Stimulated activated CD8-positive, alpha-beta memory T cell treated with anti-CD3 and anti-CD28 coated beads, Interleukin-12 subunit alpha, Interleukin-12 subunit beta, amount 100 ng/mL, for 24 hours (primary cell): ENCODE data around the gene MAZ.
"Not testable (repeated sequence)": the region's sequence is repeated elsewhere in the genome, so short reads cannot be mapped to it uniquely, and the experiment has no call there.

Experiments
- DNase-seq: peaks from one replicate; pipeline ENCODE4 v3.0.0-alpha.2; 2020; ENCODE audit errors: extremely low read depth

Gene MAZ

DNA sequence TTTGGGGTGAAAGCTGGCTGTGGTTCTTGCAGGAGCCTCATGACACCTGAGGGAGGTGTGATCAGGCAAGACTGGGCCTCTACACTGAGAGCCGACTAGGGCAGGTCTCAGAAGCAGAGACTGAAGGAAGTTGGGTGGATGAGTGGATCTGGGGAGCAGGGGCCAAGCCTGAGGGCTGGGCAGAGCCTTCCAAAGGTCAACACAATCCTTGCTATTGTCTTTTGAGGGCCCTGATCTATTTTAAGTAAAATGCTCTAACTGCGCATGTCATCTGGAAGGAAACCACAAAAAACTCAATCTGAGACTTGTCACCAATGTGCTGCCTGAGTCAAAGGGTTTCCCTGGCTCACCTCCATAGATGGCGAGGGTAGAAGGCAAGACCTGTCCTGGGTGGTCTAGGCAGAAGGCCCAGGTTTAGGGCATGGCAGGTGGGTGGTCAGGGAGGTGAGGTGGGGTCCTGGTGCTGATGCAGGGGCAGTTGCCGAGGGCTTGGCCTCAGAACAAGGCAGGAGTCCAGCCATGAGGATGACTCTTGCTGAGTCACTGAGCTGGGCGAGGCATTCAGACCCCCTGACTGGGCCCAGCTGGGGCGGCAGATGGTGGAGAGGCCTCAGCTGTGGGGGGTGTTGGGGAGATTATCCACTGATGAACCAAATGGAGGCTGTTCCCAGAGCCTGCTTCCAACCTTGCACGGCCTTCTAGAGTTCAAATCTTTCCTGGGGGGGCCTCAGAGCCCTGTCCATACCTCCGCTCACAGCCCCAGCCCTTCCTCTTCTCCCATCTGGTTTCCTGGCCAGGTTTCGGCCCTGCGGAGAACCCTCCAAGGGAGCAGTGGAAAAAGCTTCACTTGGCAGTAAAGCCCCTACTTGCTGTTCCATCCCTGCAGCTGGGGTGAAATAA, 19.1 kb downstream of the MAZ start:
- DNase-seq: no peak

- DNase-seq: no peak
These were observed 20.0 kb downstream of the MAZ start for GRCh38 chr16:29826342-29826695.

- DNase-seq: no peak
These were observed 24.4 kb downstream of the MAZ start for GRCh38 chr16:29830774-29831173.

- no peak for DNase-seq
These were observed 25.2 kb downstream of the MAZ start for GRCh38 chr16:29831490-29831889.

- DNase-seq: not testable (repeated sequence)
These were observed 26.9 kb downstream of the MAZ start for GRCh38 chr16:29833219-29833618.

GRCh38 chr16:29834079-29834478, 27.8 kb downstream of the MAZ start:
- no peak for DNase-seq

DNA sequence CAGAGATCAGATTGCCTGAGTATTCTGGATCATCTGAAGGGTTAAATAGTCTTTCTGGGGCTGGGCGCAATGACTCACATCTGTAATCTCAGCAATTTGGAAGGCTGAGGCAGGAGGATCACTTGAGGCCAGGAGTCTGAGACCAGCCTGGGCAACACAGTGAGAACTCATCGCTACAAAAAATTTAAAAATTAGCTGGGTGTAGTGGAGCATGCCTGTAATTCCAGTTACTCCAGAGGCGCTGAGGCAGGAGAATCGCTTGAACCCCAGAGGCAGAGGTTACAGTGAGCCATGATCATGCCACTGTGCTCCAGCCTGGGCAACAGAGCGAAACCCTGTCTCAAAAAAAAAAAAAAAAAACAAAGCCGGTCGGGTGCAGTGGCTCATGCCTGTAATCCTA, 29.6 kb downstream of the MAZ start:
- DNase-seq: no peak

- no peak for DNase-seq
These were observed 30.3 kb downstream of the MAZ start for GRCh38 chr16:29836623-29837022.

- no peak for DNase-seq
These were observed 31.5 kb downstream of the MAZ start for GRCh38 chr16:29837841-29838240.

DNA sequence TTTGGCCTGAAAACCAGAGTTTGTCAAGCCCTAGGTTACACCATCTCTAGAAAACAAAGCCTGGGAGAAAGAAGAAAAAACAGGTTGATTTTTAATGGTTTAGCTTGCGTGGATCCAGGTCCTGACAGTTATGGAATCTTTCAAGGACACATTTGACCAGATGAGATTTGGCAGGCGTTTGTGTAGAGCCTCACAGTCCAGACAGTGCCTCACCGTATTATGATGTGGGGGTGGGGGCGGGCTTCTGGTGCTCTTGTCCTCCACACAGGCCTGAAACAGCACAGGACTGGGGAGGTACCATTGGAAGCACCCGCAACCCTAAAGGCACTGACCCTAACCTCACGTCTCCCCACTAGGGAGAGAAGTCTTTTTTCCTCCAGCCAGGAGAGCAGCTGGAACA, 33.5 kb downstream of the MAZ start:
- DNase-seq: no peak

- DNase-seq: no peak
These were observed 33.9 kb downstream of the MAZ start for GRCh38 chr16:29840240-29840639.

- no peak for DNase-seq
These were observed 35.3 kb downstream of the MAZ start for GRCh38 chr16:29841631-29842030.

GRCh38 chr16:29842732-29843346, 36.5 kb downstream of the MAZ start:
- DNase-seq: no peak

DNA sequence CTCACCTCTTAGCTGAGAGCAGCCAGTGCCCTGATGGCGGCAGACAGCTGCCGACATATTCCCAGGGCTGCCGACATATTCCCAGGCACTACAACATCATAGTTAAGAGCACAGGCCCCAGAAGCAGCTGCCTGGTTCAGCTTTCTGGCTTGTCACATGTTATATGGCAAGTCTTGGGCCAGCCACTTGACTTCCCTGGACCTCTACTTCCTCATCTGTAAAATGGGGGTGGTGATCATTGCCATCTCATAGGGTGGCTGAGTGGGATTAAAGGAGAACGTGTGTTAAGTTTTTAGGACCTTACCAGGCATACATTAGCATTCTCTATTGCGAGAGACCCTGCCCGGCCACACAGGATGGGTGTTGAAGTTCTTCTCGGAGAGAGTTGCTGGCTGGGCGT, 37.6 kb downstream of the MAZ start:
- DNase-seq: no peak

DNA sequence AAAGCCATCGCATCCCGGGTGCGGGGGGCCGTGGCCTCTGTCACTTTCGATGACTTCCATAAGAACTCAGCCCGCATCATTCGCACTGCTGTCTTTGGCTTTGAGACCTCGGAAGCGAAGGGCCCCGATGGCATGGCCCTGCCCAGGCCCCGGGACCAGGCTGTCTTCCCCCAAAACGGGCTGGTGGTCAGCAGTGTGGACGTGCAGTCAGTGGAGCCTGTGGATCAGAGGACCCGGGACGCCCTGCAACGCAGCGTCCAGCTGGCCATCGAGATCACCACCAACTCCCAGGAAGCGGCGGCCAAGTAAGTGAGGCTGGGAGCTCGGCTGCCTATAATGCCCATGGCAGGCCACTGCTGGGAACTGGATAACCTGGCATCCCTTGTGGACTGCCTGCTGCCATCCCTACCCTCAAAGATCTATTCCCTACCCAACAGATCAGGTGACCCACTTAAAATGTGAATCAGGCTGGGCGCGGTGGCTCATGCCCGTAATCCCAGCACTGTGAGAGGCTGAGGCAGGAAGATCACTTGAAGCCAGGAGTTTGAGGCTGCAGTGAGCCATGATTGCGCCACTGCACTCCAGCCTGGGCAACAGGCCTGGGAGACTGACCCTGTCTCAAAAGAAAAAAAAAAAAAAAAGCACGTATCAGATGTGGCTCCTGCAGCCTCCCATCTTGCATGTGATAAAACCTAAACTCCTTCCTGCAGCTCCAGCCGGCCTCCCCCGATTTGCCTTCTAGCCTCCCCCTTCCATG, 38.4 kb downstream of the MAZ start:
- no peak for DNase-seq

GRCh38 chr16:29845656-29846055, 39.3 kb downstream of the MAZ start:
- no peak for DNase-seq

DNA sequence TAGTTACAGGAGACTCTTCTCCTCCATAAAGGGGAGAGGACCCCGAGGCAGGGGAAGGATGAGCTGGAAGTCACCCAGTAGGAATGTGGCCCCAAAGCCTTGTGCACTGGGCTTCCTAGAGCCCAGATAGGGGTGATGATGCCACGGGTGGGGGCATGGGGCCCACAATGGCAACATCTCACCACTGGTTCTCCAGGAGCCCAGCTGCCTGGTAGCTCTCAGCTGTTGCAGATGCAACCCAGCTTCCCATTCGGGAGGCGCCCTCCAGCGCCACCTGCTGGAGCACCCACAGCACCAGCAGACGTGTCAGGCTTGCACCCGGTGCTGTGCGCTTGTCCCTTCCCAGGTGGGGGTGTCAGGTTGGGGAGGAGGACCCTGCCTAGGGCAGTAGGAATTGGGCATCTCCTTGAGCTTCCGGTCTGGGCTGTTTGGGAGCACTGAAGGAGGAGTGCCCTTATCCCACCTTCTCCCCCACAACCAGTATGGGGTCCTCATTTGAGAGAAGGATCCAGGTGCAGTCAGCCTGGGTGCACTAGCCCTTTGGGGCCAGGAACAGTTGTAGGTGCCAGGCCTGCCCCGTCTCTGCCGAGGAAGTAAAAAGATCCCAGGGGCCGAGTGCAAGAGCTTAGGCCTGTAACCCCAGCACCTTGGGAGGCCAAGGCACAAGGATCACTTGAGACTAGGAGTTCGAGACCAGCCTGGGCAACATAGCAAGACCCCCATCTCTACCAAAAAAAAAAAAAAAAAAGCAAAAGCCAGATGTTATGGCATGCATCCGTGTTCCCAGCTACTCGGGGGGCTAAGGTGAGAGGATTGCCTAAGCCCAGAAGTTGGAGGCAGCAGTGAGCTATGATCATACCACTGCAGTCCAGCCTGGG, 42.3 kb downstream of the MAZ start:
- DNase-seq: peak; percentile 53

- no peak for DNase-seq
These were observed 43.2 kb downstream of the MAZ start for GRCh38 chr16:29849505-29849904.

GRCh38 chr16:29850998-29851397, 44.7 kb downstream of the MAZ start:
- no peak for DNase-seq

DNA sequence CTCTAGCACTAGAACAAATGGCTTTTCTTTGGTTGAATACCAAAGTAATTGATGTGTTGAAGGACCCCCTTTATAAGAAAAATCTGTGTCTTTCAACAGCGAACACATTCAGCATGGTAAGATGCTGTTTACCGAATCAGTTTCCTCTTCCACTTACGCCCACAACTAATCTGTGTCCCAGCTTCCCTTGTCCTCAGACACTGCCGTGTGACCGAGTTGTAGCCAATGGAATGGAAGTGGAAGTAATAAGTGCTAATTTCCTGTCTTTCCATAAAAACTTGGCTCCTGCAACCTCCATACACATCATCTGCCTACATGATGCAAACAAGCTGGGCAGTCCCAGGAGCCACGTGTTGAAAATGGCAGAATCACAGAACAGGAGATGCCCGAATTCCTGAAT, 46.3 kb downstream of the MAZ start:
- no peak for DNase-seq

DNA sequence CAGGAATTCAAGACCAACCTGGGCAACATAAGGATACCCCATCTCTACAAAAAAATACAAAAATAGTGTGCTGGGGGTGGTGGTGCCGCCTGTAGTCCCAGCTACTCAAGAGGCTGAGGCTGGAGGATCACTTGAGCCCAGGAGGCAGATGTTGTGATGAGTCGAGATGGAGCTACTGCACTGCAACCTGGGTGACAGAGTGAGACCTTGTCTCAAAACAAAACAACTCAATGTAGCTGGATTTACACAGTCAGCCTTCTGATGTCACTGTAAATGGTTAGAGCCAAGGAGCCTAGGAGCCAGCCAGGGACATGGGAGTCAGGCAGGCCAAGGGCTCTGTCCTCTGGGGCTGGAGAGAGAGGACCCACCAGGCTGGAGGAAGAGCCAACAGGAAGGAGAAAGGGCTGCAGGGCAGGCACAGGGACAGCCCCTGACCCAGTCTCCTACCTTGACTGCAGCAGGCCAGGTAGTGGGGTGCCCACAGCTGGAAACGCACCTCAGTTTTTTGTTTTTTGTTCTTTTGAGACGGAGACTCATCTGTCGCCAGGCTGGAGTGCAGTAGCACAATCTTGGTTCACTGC, 48.3 kb downstream of the MAZ start:
- no peak for DNase-seq
